SKM-1 (cell line): ENCODE results near the gene SURF2.

Source experiments
- DNase-seq: peaks from one replicate; lab custom pipeline; 2025; ENCODE audit not compliant: unreplicated experiment; lab: John Stamatoyannopoulos, UW

Gene SURF2

GRCh38 chr9:133353548-133353947 lies 2.8 kb upstream of the SURF2 start:
- DNase-seq, result no peak

- DNase-seq, result no peak
These were observed 1.6 kb upstream of the SURF2 start for GRCh38 chr9:133354766-133355165.

GRCh38 chr9:133355881-133356357 lies 431 bp upstream of the SURF2 start:
- no peak for DNase-seq

- no peak for DNase-seq
These were observed 1.3 kb downstream of the SURF2 start for GRCh38 chr9:133357656-133358055.

- DNase-seq, result no peak
These were observed 3.2 kb downstream of the SURF2 start for GRCh38 chr9:133359399-133360175.

GRCh38 chr9:133360400-133361393 lies 4.3 kb downstream of the SURF2 start:
- no peak for DNase-seq

- DNase-seq, result no peak
These were observed 5.2 kb downstream of the SURF2 start for GRCh38 chr9:133361507-133362092.

GRCh38 chr9:133362359-133363044 lies 6.2 kb downstream of the SURF2 start:
- DNase-seq, result no peak

- DNase-seq, result no peak
These were observed 10.1 kb downstream of the SURF2 start for GRCh38 chr9:133366435-133366834.

GRCh38 chr9:133367221-133367620 lies 10.9 kb downstream of the SURF2 start:
- no peak for DNase-seq

GRCh38 chr9:133367778-133368177 lies 11.4 kb downstream of the SURF2 start:
- DNase-seq, result no peak

- DNase-seq, result no peak
These were observed 12.0 kb downstream of the SURF2 start for GRCh38 chr9:133368249-133368881.

GRCh38 chr9:133369422-133369821 lies 13.1 kb downstream of the SURF2 start:
- DNase-seq, result no peak

- DNase-seq, result no peak
These were observed 13.6 kb downstream of the SURF2 start for GRCh38 chr9:133369933-133370332.

- DNase-seq, result no peak
These were observed 14.3 kb downstream of the SURF2 start for GRCh38 chr9:133370685-133371084.

GRCh38 chr9:133371261-133371711 lies 14.9 kb downstream of the SURF2 start:
- no peak for DNase-seq

GRCh38 chr9:133372144-133372543 lies 15.8 kb downstream of the SURF2 start:
- no peak for DNase-seq

- DNase-seq, result peak; percentile 37
These were observed 18.3 kb downstream of the SURF2 start for GRCh38 chr9:133374612-133375115.

- no peak for DNase-seq
These were observed 18.9 kb downstream of the SURF2 start for GRCh38 chr9:133375116-133375723.
